Common myeloid progenitor, CD34-positive (primary cell): ENCODE results near the gene WFDC10B.

Source experiments
- CTCF ChIA-PET: fragments of 350-600 bp; sonication (Branson Sonifier 250); formaldehyde crosslinking; loops from one replicate; lab custom pipeline; 2021; ENCODE audit warnings: antibody characterized with exemption; lab: Charles Lee
- POLR2A ChIA-PET: fragments of 350-600 bp; sonication (Branson Sonifier 250); formaldehyde crosslinking; loops from one replicate; lab custom pipeline; 2021; ENCODE audit warnings: antibody characterized with exemption; lab: Charles Lee
- DNase-seq, 3 donors: peaks; one replicate each; pipeline versions ENCODE4 v3.0.0 to v3.0.0-alpha.2; 2013
- H3K27ac ChIP-seq, 2 experiments: 1 replicate in 1 of 2; 2 replicates in 1 of 2; pipeline ENCODE4 v1.7.0; 2013; ENCODE audit warnings: inconsistent platforms in 2 of 2, low read length in 2 of 2, mild to moderate bottlenecking in 2 of 2, low read depth in 1 of 2, moderate library complexity in 1 of 2; ENCODE audit not compliant: severe bottlenecking in 2 of 2, insufficient read depth in 1 of 2, poor library complexity in 1 of 2
- H3K27me3 ChIP-seq, 5 experiments: replicated peaks in 2 of 5; 1 replicate in 3 of 5; 2 replicates in 2 of 5; pipeline versions ENCODE4 v1.6.1 to v1.7.0; 2013; ENCODE audit warnings: low read length in 4 of 5, mild to moderate bottlenecking in 2 of 5, moderate library complexity in 2 of 5, inconsistent platforms in 1 of 5; ENCODE audit not compliant: insufficient read depth in 5 of 5, control insufficient read depth in 4 of 5
- H3K36me3 ChIP-seq, 4 experiments: 1 replicate in 2 of 4; 2 replicates in 2 of 4; pipeline versions ENCODE4 v1.6.1 to v1.7.0; 2013; ENCODE audit warnings: low read length in 3 of 4, control low read depth in 1 of 4, mild to moderate bottlenecking in 1 of 4; ENCODE audit not compliant: control insufficient read depth in 4 of 4, insufficient read depth in 4 of 4
- H3K4me1 ChIP-seq, 4 experiments: 1 replicate in 3 of 4; 2 replicates in 1 of 4; pipeline versions ENCODE4 v1.6.1 to v1.7.1; 2013; ENCODE audit warnings: low read length in 3 of 4, mild to moderate bottlenecking in 3 of 4, control low read depth in 1 of 4, inconsistent platforms in 1 of 4, moderate library complexity in 1 of 4; ENCODE audit not compliant: control insufficient read depth in 4 of 4, insufficient read depth in 4 of 4; ENCODE audit errors: control extremely low read depth in 1 of 4
- H3K4me3 ChIP-seq, 7 experiments: 1 replicate in 4 of 7; 2 replicates in 3 of 7; pipeline versions ENCODE4 v1.5.1 to v1.7.0; 2013; ENCODE audit warnings: mild to moderate bottlenecking in 7 of 7, low read length in 6 of 7, moderate library complexity in 6 of 7, inconsistent platforms in 2 of 7, low read depth in 2 of 7, control low read depth in 1 of 7; ENCODE audit not compliant: insufficient read depth in 4 of 7, control insufficient read depth in 1 of 7; ENCODE audit errors: extremely low read depth in 1 of 7
- H3K9me3 ChIP-seq, 5 experiments: 1 replicate in 4 of 5; 2 replicates in 1 of 5; pipeline versions ENCODE4 v1.6.1 to v1.7.1; 2013; ENCODE audit warnings: low read length in 4 of 5, mild to moderate bottlenecking in 2 of 5, inconsistent platforms in 1 of 5, low read depth in 1 of 5, moderate library complexity in 1 of 5; ENCODE audit not compliant: control insufficient read depth in 4 of 5, insufficient read depth in 2 of 5; ENCODE audit errors: control extremely low read depth in 1 of 5
- WGBS: methylation state at CpG from one replicate; pipeline ENCODE4 v1.1.5; 2013; ENCODE audit not compliant: insufficient coverage; 5-methylcytosine and 5-hydroxymethylcytosine counted together

Gene WFDC10B

DNA sequence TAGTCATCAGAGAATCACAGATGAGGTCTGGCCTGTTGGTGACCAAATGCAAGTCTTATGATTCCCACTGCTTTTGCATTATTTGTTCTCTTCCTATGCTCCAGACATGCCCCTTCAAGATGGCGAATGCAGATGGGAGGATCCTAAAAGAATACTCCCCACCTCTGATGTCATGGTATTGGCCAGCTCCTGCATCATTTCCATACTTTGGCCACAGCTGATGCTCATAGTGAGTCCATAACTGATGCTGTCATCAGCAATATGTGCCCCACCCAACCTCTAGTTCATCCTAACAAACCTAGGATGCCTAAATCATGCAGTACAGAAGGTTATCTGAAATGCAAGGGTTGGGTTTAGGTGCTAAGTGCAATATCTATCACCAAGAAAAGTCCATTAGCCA lies 68.3 kb downstream of the WFDC10B start:
- Histone ChIP-seq H3K9me3 (no peaks in the 10 kb centered on the region), H3K36me3 (no peaks in the 10 kb centered on the region), H3K4me3 (no peak overlapping the region), H3K27me3 (no peaks in the 10 kb centered on the region), H3K27ac (no peak overlapping the region), H3K4me1 (no peaks in the 10 kb centered on the region)
- ChIA-PET POLR2A (no interaction called here), CTCF (no interaction called here)
- DNase-seq, result no peak
- 80% methylated on average over 1 of the region's 1 CpG for WGBS
